Activated CD8-positive, alpha-beta memory T cell treated with anti-CD3 and anti-CD28 coated beads for 36 hours (primary cell): Measurements from ENCODE around the gene RPL10. TPM values are rescaled to one million over a fixed set of nuclear protein-coding genes. Genes with fewer than 3 reads are reported as not detected.

Experiments used
- CTCF ChIA-PET: fragments of 350-600 bp; sonication (Branson Sonifier 250); formaldehyde crosslinking; loops from one replicate; lab custom pipeline; 2021; ENCODE audit warnings: antibody characterized with exemption; lab: Charles Lee
- POLR2A ChIA-PET: fragments of 350-600 bp; sonication (Branson Sonifier 250); formaldehyde crosslinking; loops from one replicate; lab custom pipeline; 2021; ENCODE audit warnings: antibody characterized with exemption; lab: Charles Lee
- total RNA-seq, 2 experiments: library from RNA; stranded (reverse); gene quantifications; one replicate each; pipeline ENCODE4 v1.2.3, GENCODE V29; 2021

RPL10 gene
- total RNA-seq, 2 experiments from 2014 or later = 2,936 to 3,024 TPM

GRCh38 chrX:154359362-154360154 is 38.6 kb upstream of the RPL10 start:
- POLR2A ChIA-PET = no interaction called here
- CTCF ChIA-PET = no interaction called here

DNA sequence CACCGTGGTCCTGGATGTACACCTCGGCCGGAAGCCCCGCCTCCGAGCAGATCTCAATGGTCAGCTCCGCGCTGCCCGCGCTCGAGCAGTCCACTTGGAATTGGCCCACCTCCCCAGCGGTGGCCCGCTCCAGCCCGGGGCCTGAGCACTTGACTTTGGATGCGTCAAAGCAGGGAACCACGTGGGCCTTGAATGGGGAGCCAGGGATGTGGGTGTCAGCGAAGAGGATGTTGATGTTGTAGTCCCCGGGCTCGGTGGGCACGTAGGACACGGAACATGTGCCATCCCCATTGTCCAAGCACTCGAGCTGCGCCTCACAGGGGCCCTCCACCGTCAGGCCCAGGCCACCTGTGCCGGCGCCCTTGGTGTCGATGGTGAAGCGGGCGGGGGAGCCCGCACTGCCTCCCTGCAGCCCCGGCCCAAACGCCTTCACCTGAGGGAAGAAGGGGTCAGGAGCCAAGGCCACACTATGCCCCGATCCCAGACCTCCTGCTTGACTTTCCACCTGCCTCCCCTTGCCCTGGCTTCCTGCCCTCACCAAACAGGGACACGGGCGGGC is 37.9 kb upstream of the RPL10 start:
- ChIA-PET POLR2A (interaction anchor here (0.6 kb wide), 1 partner anchor 9 kb away, joined by 6 read pairs; no protein-coding TSS in a partner anchor), CTCF (no interaction called here)

DNA sequence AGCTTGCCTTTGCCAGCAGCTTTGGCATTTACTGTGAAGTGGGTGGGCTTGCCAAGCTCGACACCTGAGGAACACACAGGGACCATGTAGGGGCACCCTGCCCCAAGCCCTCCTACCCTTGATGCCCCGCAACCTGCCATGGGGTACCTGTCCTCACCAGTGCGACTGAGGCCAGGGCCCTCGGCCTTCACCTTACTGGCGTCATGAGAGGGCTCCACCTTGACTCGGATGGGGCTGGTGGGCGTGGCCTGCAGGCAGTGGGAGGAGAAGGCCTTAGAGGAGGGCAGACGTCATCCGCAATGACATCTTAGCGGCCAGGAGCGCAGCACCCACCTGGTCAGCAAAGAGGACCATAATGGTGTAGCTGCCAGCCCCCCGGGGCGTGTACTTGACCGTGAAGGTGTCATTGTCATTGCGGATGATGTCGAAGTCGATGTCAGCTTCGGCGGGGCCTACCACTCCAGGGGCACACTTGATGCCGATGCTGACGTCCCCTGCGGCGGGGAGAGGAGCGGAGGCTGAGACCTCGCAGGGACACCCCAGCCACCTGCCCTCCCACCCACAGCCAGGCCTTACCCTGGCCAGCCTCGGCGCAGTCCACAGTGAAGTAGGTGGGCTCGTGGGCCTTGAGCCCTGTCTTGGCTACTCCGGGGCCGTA is 36.0 kb upstream of the RPL10 start:
- CTCF ChIA-PET = no interaction called here
- POLR2A ChIA-PET = interaction anchor here (1.1 kb wide), 1 partner anchor 13 kb away, joined by 3 read pairs; no protein-coding TSS in a partner anchor

- ChIA-PET CTCF (no interaction called here), POLR2A (no interaction called here)
Observed at GRCh38 chrX:154363706-154364439, 34.3 kb upstream of the RPL10 start.

GRCh38 chrX:154365052-154365600 is 33.1 kb upstream of the RPL10 start:
- POLR2A ChIA-PET = interaction anchor here (0.6 kb wide), 1 partner anchor 641 kb away, joined by 3 read pairs; the partner anchor contains the start of gene BCAP31
- CTCF ChIA-PET = no interaction called here

GRCh38 chrX:154365997-154366665 is 32.0 kb upstream of the RPL10 start:
- ChIA-PET CTCF (no interaction called here), POLR2A (no interaction called here)

DNA sequence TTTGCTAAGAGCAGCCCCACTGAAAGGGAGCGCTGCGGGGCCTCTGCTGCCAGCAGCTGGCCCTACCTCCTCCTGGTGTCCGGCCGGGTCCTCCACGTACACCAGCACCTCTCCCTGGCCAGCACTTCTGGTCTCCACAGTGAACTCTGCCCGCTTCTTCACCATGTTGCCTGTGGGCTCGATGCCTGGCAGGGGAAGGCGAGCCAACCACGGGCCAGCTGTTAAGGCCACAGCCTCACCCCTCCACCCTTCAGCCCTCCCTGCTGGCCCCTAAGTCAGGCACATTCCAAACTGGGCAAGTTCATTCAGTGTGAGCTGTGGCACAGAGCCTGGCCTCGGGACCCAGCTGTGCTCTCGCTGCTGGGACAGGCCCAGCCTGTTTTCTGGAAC is 31.5 kb upstream of the RPL10 start:
- POLR2A ChIA-PET = no interaction called here
- CTCF ChIA-PET = no interaction called here

- ChIA-PET CTCF (no interaction called here), POLR2A (interaction anchor here (0.5 to 2.4 kb wide), 2 partner anchors 30 to 62 kb away, joined by 3 to 6 read pairs; partner anchors contain the start of gene RPL10)
Observed at GRCh38 chrX:154367474-154368308, 30.5 kb upstream of the RPL10 start.

- ChIA-PET CTCF (no interaction called here), POLR2A (interaction anchor here (0.5 to 2.4 kb wide), 6 partner anchors 8 to 61 kb away, joined by 3 to 6 read pairs (median 4); partner anchors contain the start of gene RPL10)
Observed at GRCh38 chrX:154368630-154369448, 29.3 kb upstream of the RPL10 start.

DNA sequence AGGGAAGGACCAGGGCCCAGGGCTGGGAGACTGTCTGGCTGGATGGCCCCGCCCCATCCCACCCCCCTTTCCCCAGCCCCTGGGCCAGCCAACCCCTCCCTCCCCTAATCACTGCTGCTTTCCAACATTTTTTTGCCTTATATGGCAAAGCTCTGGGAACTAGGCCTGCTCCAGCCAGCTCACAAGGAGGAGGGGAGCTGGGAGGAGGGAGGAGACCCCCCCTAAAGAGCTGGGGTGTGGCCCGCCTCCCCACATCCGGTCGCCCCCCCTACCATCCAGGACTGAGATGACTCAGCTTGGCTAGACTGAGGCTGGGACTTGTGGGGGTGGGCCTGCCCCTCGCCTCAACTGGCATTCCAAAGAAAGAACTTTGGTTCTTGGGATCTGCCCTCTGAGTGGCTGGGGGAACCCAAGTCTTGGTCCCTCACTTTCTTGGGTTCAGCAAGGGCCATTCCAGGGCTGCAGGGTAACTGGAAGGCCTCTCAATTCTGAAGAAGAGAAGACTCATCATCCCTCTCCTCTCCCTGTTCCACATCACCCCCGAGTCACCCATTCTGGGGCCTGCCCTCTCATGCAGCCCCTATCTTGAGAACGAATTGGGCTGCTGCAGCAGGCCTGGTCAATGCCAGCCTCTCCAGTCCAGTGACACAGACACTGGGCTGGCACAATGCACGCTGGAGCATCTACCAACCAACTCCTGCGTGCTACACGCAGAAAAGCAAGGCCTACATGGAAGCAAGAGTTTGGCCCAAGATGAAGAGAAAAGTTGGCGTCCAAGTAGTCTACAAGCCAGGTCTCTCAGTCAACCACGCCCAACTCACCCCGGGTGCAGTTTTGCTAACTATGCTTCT is 28.5 kb upstream of the RPL10 start:
- CTCF ChIA-PET = no interaction called here
- POLR2A ChIA-PET = interaction anchor here (0.5 to 2.4 kb wide), 5 partner anchors 9 to 38 kb away, joined by 3 to 6 read pairs (median 6); partner anchors contain the start of gene RPL10

- CTCF ChIA-PET = interaction anchor here (1.3 kb wide), 1 partner anchor 28 kb away, joined by 4 read pairs; the partner anchor contains the start of gene RPL10
Observed at GRCh38 chrX:154370300-154371016, 27.7 kb upstream of the RPL10 start.

DNA sequence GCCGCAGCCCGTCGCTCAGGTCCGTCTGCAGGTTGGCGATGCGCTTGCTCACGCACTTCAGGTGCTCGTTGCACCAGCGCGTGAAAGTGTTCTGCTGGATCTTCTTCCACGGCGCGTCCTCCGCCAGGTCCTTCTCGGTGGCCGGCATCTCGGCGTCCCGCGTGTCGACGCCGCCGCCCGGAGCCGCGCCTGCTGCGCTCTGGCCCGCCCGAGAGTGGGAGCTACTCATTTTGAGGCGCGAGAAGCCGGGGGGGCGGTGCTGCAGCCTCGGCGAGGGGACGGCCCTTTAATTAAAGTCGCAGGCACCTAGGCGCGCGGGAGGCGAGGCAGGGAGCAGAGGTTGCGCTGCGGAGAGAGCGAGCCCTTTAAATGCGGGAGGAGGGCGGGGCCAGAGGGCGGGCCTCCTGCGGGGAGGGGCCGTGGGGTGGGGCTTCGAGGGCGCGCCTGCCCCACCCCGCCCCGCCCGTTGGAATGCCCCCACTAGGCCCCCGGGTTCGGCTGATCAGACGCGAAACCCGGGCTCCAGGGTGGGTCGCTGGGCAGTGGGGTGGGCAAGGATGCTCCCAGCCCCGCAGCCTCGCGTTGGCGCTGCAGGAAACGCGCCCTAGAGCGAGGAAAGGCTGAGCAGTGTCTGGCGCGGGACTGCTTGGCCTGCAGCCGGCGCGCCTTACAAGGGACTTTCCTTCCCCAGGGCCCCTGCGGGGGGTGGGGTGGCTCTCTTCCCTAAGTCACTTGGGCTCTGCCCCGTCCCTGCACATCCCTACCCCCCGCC is 27.0 kb upstream of the RPL10 start:
- CTCF ChIA-PET = interaction anchor here (1.3 kb wide), 1 partner anchor 27 kb away, joined by 4 read pairs; the partner anchor contains the start of gene RPL10
- POLR2A ChIA-PET = interaction anchor here (0.5 to 1.0 kb wide), 3 partner anchors 22 to 400 kb away, joined by 3 to 4 read pairs (median 3); partner anchors contain the start of gene HCFC1

More at GRCh38 chrX:154370300-154371016, 27.7 kb upstream of the RPL10 start:
- POLR2A ChIA-PET = interaction anchor here (0.5 to 2.4 kb wide), 4 partner anchors 21 to 399 kb away, joined by 3 to 6 read pairs (median 4); partner anchors contain the start of genes HCFC1 and RPL10

DNA sequence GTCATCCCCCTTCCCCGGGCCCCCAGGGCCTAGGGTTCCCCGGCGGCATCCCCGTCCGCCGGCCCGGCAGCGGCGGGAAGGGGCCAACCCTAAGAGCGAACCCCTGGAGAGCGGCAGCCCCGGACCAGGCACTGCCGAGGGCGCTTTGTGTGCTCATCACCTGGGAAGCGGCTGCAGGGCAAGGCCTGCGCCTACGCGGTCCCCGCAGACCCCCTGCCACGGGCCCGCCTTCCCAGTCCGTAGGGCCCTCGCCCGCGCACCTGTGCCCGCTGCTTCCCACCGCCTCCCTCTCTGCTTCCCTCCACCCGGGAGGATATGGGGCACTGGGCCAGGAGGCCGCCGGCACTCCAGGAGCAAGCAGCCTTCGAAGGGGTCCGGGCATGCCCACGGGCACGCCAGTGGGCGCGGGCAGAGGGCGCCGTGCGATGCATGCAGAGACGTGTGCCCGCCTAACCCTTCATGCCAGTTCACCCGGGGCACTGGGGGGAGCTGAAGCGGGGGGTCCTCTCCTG is 26.3 kb upstream of the RPL10 start:
- CTCF ChIA-PET = interaction anchor here (2.3 kb wide), 1 partner anchor 27 kb away, joined by 10 read pairs; the partner anchor contains the start of gene RPL10
- POLR2A ChIA-PET = no interaction called here

DNA sequence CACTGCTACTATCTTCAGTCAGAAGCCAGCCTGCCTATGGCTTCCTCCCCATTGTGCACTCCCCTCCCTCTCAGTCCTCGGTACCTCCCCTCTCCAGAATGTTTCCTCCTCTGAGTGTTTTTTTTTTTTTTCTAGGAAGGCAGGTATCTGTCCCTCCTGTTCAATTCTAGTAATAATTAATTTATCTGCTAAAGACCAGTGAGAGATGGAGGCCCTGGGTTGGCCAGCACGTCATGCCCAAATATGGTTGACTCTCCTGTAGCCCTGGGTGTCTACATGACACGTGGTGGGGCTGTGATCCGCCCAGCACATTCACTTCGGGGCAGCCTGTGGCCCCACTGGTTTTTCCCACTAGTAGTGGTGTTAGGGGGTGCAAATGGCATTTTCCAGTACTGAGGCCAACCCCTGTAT is 25.6 kb upstream of the RPL10 start:
- CTCF ChIA-PET = interaction anchor here (0.9 to 2.3 kb wide), 4 partner anchors 26 to 169 kb away, joined by 5 to 10 read pairs (median 6); partner anchors contain the start of gene RPL10

More for the DNA sequence above, 25.6 kb upstream of the RPL10 start:
- POLR2A ChIA-PET = interaction anchor here (2.4 kb wide), 1 partner anchor 26 kb away, joined by 11 read pairs; the partner anchor contains the start of gene RPL10
